Measurements from ENCODE around the gene C14orf39.

DNA sequence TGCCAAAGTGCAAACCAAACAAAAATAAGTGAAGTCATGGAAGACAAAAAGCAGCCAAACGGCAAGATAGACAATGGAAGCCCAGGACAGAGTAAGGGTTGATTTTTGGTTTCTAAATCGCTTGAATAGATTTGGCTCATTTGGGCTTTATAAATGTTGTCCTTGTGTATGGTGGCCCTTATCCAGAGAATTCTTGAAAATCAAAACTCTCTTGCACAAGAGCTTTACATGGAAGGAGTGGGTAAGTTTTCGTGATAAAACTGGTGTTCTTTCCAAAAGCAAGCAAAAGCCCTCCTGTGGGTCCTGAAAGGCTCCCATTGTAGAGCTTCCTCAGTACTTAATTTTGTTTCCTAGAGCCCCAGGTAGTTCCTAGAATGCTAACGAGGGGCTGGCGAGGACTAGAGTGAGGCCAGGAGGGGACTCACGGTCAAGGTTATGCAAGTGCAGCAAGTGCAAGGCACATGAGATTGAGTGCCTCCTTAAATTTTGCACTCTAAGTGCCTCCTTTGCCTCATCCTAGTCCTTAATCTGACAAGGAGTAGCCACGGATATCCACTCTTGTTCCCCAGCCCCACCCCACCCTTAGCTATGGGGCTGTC lies 27.2 kb upstream of the C14orf39 start:
- TF ChIP-seq CTCF (IDR thresholded peaks at IDR 0.05) = no peak
- TF ChIP-seq ZFX (IDR thresholded peaks at IDR 0.05; ENCODE audit: borderline replicate concordance) = no peak
